ENCODE measurements around the gene ELAVL4. TPM values are rescaled to one million over a fixed set of nuclear protein-coding genes. Genes with fewer than 3 reads are reported as not detected.

ELAVL4 gene
- total RNA-seq, 2 donors from 2014 or later: 0.28 to 1.4 TPM

DNA sequence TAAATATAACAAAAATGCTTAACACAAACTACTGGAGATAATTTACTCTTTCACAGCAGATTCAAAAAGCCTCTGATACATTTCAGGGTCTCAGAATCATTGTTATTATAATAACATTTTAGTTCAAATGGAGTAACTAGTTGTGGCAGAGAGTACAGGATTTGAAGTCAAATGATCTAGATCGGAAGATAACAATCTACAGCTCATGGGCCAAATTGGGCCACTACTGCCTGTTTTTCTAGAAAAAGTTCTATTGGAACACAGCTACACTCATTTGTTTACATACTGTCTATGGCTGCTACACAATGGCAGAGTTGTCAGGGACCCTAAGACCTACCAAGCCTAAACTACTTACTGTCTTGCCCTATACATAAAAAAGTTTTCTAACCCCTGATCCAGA lies 63.6 kb downstream of the ELAVL4 start:
- no peak overlapping the region for H3K27ac ChIP-seq
- no peaks in the 10 kb centered on the region for H3K9me3 ChIP-seq
- peaks cover 0 to 7% of the 10 kb centered on the region in 2 donors for H3K4me1 ChIP-seq
- no peak overlapping the region for H3K4me3 ChIP-seq
- no peak for DNase-seq (ENCODE audit: low spot score)
- H3K36me3 ChIP-seq: no peaks in the 10 kb centered on the region
- no peaks in the 10 kb centered on the region for H3K27me3 ChIP-seq
- TF ChIP-seq, protein P1, sequence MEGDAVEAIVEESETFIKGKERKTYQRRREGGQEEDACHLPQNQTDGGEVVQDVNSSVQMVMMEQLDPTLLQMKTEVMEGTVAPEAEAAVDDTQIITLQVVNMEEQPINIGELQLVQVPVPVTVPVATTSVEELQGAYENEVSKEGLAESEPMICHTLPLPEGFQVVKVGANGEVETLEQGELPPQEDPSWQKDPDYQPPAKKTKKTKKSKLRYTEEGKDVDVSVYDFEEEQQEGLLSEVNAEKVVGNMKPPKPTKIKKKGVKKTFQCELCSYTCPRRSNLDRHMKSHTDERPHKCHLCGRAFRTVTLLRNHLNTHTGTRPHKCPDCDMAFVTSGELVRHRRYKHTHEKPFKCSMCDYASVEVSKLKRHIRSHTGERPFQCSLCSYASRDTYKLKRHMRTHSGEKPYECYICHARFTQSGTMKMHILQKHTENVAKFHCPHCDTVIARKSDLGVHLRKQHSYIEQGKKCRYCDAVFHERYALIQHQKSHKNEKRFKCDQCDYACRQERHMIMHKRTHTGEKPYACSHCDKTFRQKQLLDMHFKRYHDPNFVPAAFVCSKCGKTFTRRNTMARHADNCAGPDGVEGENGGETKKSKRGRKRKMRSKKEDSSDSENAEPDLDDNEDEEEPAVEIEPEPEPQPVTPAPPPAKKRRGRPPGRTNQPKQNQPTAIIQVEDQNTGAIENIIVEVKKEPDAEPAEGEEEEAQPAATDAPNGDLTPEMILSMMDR (IDR thresholded peaks at IDR 0.05): no peak

DNA sequence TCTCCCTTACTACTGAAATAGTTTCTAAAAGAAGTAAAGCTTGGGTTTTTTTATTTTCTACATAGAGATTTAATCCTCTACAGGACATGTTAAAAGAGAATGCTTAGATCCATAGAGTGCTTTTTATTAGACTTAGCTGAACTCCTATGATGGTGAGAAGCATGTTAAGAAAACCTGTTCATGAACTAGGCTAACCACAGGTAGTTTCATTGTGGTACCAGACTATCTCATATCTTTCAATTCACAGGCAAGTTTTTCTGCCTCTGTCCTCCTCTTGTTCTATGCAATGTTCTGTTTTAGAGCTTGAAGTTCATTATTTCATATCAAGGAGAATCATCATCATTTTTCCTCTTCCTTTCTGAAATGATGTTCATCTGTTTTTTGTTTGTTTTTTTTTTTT lies 65.4 kb downstream of the ELAVL4 start:
- Histone ChIP-seq H3K4me1 (peaks cover 0 to 7% of the 10 kb centered on the region in 2 donors), H3K4me3 (no peak overlapping the region), H3K36me3 (no peaks in the 10 kb centered on the region), H3K27me3 (no peaks in the 10 kb centered on the region), H3K9me3 (no peaks in the 10 kb centered on the region), H3K27ac (no peak overlapping the region)
- DNase-seq (ENCODE audit: low spot score): no peak
- TF ChIP-seq, protein P1 (IDR thresholded peaks at IDR 0.05): no peak

DNA sequence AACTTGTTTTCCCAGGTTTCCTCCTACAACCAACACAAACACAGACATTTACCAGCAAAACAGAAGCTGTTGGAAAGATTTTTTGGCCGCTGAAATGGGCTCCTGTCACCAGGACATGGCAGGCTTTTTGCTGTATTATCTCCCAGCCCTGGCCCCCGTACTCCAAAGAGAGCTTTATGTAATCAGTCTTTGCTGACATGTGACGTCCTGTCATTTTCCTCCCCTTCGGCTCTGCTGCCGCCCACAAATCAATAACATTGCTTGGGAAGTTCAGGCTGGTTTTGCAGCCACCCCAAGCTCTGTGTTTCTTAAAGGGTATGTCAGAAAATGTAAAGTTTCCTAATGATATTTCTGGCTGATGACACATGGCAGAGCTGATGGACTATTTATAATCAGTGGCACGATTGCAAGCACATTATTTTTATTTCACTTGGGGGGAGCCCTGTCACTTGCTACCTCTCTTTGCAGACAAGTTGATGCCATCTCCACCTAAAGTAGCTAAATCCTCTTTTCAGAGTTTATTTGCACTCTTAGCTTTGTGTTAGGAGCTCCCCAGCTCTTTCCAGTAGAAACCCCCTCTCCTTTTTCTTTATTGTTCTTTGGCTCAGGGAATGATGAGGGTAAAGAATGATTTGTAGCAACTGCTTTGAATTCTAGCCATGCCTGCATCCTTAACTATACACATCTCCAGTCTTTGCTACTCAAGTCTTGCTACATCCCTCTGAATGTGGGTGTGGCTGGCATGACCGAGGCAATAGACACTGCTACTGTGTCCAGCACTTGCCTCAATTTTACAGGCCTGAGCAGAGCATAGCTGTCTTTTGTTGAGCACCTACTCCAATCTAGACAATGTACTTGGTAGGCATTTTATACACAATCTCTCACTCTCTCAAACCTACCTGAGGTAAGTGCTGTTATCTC lies 67.3 kb downstream of the ELAVL4 start:
- Histone ChIP-seq H3K36me3 (no peaks in the 10 kb centered on the region), H3K9me3 (no peaks in the 10 kb centered on the region), H3K4me3 (no peak overlapping the region), H3K4me1 (peaks cover 0 to 7% of the 10 kb centered on the region in 2 donors), H3K27ac (peak overlapping the region; percentile 53 to 85), H3K27me3 (no peaks in the 10 kb centered on the region)
- no peak for DNase-seq (ENCODE audit: low spot score)
- TF ChIP-seq, protein P1 (IDR thresholded peaks at IDR 0.05): no peak

DNA sequence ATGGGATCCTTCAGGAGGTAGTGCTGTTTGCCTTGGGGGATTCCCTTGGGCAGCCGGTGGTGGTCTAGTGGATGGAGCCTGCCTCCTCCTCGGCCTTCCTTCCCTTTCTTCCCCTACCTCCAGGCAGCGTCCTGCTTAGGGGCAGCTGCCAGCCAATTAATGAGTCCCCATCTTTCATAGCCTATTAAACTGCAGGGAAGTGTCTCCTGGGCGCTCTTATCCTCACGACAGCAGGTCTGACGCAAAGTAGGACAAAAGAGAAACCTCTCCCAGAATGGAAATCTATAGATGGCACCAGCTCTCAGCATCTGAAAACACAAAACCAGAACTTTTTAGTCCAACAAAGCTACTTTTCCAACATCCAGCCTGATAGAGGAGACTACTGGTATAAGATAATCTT lies 69.3 kb downstream of the ELAVL4 start:
- H3K36me3 ChIP-seq: no peaks in the 10 kb centered on the region
- H3K9me3 ChIP-seq: no peaks in the 10 kb centered on the region
- TF ChIP-seq, protein P1 (IDR thresholded peaks at IDR 0.05): no peak
- no peak overlapping the region for H3K4me3 ChIP-seq
- no peak for DNase-seq (ENCODE audit: low spot score)
- no peaks in the 10 kb centered on the region for H3K27me3 ChIP-seq
- H3K4me1 ChIP-seq: peaks cover 0 to 7% of the 10 kb centered on the region in 2 donors
- H3K27ac ChIP-seq: no peak overlapping the region

DNA sequence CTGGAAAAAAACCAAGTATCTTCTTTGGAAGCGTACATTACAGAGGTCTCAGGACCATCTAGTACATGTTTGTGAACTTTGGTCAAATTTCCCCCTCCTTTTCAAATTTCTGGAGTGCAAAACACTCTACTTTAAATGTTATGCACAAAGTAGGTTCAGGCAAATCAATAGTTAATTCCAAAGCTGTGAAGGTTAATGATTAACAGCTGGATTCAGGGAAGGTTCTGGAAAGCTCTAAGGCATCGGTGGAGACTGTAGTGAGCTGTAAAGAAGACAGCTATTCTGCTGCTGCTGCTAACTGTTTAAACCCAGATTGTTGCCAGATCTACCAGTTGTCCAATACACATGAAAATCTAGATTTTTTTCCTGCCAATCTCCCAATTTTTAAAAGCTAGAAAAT lies 70.9 kb downstream of the ELAVL4 start:
- Histone ChIP-seq H3K27ac (no peak overlapping the region), H3K36me3 (no peaks in the 10 kb centered on the region), H3K4me3 (no peak overlapping the region), H3K9me3 (no peaks in the 10 kb centered on the region), H3K4me1 (peaks cover 0 to 7% of the 10 kb centered on the region in 2 donors), H3K27me3 (no peaks in the 10 kb centered on the region)
- TF ChIP-seq, protein P1 (IDR thresholded peaks at IDR 0.05): no peak
- DNase-seq (ENCODE audit: low spot score): no peak
